WTC11 (cell line): ENCODE measurements around the gene ZDBF2.

ENCODE experiments used
- ESRRA ChIP-seq: sonication (generic); formaldehyde crosslinking; IDR thresholded peaks from 2 replicates; pipeline ENCODE4 v1.8.1; 2022; ENCODE audit warnings: mild to moderate bottlenecking, missing genetic modification reagents, borderline replicate concordance
- FOXJ3 ChIP-seq: sonication (generic); formaldehyde crosslinking; IDR thresholded peaks from 2 replicates; pipeline ENCODE4 v1.9.0; 2021; ENCODE audit warnings: missing genetic modification reagents, mild to moderate bottlenecking, borderline replicate concordance
- MXD4 ChIP-seq: fragments of 250-450 bp; sonication (Bioruptor Pico); IDR thresholded peaks from 2 replicates; pipeline ENCODE4 v1.8.0; 2021; ENCODE audit warnings: mild to moderate bottlenecking, moderate library complexity, borderline replicate concordance
- SOX15 ChIP-seq: fragments of 250-450 bp; sonication (Bioruptor Pico); IDR thresholded peaks from 2 replicates; pipeline ENCODE4 v1.9.0; 2021; ENCODE audit warnings: mild to moderate bottlenecking
- SP1 ChIP-seq: sonication (generic); formaldehyde crosslinking; conservative IDR thresholded peaks from 2 replicates; pipeline ENCODE4 v1.8.1; 2022; ENCODE audit warnings: missing genetic modification reagents
- TCF7 ChIP-seq: sonication (generic); formaldehyde crosslinking; IDR thresholded peaks from 2 replicates; pipeline ENCODE4 v1.8.0; 2022; ENCODE audit warnings: mild to moderate bottlenecking, low read depth, missing genetic modification reagents, moderate library complexity
- TEAD4 ChIP-seq: sonication (generic); formaldehyde crosslinking; IDR thresholded peaks from 2 replicates; pipeline ENCODE4 v1.8.0; 2022; ENCODE audit warnings: mild to moderate bottlenecking, missing genetic modification reagents
- TF ChIP-seq, protein P1 (sequence below): fragments of 200-600 bp; IDR thresholded peaks from 2 replicates; pipeline ENCODE4 v1.8.0; 2022; ENCODE audit warnings: antibody characterized with exemption
- TF ChIP-seq, protein P2 (sequence below): sonication (generic); formaldehyde crosslinking; IDR thresholded peaks from 2 replicates; pipeline ENCODE4 v1.8.0; 2022; ENCODE audit warnings: missing genetic modification reagents
- TF ChIP-seq, protein P3 (sequence below): sonication (generic); formaldehyde crosslinking; IDR thresholded peaks from 2 replicates; pipeline ENCODE4 v1.8.1; 2023; ENCODE audit warnings: mild to moderate bottlenecking, missing genetic modification reagents, borderline replicate concordance
- TF ChIP-seq, protein P4 (sequence below): sonication (generic); formaldehyde crosslinking; IDR thresholded peaks from 2 replicates; pipeline ENCODE4 v1.8.1; 2022; ENCODE audit warnings: low read depth, missing genetic modification reagents, borderline replicate concordance
- TF ChIP-seq, protein P5 (sequence below): sonication (generic); formaldehyde crosslinking; IDR thresholded peaks from 2 replicates; pipeline ENCODE4 v1.8.1; 2023; ENCODE audit warnings: mild to moderate bottlenecking, missing genetic modification reagents
- TF ChIP-seq, protein P6 (sequence below): sonication (generic); formaldehyde crosslinking; IDR thresholded peaks from 2 replicates; pipeline ENCODE4 v1.8.0; 2022; ENCODE audit warnings: mild to moderate bottlenecking, missing genetic modification reagents
- TF ChIP-seq, protein P7 (sequence below): sonication (generic); formaldehyde crosslinking; IDR thresholded peaks from 2 replicates; pipeline ENCODE4 v1.8.0; 2022; ENCODE audit warnings: mild to moderate bottlenecking, missing genetic modification reagents

DNA sequence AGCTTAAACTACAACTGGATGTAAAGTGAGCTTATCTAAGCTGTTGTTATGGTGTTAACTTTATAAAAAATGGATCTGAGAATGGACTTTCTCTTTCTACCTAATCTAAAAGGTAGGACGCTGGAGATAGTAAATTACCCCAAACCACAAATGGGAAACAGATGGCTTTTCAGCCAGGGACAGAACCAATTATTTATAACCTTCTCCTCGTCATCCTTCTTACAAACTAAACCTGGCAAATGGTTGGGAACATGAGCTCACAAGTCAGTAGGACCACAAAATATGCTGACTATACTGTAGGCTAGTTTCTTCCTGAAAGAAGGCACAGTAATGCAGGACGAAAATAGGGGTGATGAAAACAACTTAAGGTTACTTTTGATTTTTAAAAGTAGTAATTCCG, 32.7 kb upstream of the ZDBF2 start:
- TF ChIP-seq TCF7 (CRISPR knock-in tag) (no peak), ESRRA (CRISPR knock-in tag) (no peak), SP1 (CRISPR knock-in tag) (no peak), TEAD4 (CRISPR knock-in tag) (no peak), SOX15 (CRISPR knock-in tag) (no peak), MXD4 (CRISPR knock-in tag) (no peak), FOXJ3 (no peak)
- TF ChIP-seq, protein P1, sequence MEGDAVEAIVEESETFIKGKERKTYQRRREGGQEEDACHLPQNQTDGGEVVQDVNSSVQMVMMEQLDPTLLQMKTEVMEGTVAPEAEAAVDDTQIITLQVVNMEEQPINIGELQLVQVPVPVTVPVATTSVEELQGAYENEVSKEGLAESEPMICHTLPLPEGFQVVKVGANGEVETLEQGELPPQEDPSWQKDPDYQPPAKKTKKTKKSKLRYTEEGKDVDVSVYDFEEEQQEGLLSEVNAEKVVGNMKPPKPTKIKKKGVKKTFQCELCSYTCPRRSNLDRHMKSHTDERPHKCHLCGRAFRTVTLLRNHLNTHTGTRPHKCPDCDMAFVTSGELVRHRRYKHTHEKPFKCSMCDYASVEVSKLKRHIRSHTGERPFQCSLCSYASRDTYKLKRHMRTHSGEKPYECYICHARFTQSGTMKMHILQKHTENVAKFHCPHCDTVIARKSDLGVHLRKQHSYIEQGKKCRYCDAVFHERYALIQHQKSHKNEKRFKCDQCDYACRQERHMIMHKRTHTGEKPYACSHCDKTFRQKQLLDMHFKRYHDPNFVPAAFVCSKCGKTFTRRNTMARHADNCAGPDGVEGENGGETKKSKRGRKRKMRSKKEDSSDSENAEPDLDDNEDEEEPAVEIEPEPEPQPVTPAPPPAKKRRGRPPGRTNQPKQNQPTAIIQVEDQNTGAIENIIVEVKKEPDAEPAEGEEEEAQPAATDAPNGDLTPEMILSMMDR, result no peak
- TF ChIP-seq, protein P2, sequence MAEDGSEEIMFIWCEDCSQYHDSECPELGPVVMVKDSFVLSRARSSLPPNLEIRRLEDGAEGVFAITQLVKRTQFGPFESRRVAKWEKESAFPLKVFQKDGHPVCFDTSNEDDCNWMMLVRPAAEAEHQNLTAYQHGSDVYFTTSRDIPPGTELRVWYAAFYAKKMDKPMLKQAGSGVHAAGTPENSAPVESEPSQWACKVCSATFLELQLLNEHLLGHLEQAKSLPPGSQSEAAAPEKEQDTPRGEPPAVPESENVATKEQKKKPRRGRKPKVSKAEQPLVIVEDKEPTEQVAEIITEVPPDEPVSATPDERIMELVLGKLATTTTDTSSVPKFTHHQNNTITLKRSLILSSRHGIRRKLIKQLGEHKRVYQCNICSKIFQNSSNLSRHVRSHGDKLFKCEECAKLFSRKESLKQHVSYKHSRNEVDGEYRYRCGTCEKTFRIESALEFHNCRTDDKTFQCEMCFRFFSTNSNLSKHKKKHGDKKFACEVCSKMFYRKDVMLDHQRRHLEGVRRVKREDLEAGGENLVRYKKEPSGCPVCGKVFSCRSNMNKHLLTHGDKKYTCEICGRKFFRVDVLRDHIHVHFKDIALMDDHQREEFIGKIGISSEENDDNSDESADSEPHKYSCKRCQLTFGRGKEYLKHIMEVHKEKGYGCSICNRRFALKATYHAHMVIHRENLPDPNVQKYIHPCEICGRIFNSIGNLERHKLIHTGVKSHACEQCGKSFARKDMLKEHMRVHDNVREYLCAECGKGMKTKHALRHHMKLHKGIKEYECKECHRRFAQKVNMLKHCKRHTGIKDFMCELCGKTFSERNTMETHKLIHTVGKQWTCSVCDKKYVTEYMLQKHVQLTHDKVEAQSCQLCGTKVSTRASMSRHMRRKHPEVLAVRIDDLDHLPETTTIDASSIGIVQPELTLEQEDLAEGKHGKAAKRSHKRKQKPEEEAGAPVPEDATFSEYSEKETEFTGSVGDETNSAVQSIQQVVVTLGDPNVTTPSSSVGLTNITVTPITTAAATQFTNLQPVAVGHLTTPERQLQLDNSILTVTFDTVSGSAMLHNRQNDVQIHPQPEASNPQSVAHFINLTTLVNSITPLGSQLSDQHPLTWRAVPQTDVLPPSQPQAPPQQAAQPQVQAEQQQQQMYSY, result no peak
- TF ChIP-seq, protein P3, sequence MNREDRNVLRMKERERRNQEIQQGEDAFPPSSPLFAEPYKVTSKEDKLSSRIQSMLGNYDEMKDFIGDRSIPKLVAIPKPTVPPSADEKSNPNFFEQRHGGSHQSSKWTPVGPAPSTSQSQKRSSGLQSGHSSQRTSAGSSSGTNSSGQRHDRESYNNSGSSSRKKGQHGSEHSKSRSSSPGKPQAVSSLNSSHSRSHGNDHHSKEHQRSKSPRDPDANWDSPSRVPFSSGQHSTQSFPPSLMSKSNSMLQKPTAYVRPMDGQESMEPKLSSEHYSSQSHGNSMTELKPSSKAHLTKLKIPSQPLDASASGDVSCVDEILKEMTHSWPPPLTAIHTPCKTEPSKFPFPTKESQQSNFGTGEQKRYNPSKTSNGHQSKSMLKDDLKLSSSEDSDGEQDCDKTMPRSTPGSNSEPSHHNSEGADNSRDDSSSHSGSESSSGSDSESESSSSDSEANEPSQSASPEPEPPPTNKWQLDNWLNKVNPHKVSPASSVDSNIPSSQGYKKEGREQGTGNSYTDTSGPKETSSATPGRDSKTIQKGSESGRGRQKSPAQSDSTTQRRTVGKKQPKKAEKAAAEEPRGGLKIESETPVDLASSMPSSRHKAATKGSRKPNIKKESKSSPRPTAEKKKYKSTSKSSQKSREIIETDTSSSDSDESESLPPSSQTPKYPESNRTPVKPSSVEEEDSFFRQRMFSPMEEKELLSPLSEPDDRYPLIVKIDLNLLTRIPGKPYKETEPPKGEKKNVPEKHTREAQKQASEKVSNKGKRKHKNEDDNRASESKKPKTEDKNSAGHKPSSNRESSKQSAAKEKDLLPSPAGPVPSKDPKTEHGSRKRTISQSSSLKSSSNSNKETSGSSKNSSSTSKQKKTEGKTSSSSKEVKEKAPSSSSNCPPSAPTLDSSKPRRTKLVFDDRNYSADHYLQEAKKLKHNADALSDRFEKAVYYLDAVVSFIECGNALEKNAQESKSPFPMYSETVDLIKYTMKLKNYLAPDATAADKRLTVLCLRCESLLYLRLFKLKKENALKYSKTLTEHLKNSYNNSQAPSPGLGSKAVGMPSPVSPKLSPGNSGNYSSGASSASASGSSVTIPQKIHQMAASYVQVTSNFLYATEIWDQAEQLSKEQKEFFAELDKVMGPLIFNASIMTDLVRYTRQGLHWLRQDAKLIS, result no peak
- TF ChIP-seq, protein P4, sequence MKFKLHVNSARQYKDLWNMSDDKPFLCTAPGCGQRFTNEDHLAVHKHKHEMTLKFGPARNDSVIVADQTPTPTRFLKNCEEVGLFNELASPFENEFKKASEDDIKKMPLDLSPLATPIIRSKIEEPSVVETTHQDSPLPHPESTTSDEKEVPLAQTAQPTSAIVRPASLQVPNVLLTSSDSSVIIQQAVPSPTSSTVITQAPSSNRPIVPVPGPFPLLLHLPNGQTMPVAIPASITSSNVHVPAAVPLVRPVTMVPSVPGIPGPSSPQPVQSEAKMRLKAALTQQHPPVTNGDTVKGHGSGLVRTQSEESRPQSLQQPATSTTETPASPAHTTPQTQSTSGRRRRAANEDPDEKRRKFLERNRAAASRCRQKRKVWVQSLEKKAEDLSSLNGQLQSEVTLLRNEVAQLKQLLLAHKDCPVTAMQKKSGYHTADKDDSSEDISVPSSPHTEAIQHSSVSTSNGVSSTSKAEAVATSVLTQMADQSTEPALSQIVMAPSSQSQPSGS, result no peak
- TF ChIP-seq, protein P5, sequence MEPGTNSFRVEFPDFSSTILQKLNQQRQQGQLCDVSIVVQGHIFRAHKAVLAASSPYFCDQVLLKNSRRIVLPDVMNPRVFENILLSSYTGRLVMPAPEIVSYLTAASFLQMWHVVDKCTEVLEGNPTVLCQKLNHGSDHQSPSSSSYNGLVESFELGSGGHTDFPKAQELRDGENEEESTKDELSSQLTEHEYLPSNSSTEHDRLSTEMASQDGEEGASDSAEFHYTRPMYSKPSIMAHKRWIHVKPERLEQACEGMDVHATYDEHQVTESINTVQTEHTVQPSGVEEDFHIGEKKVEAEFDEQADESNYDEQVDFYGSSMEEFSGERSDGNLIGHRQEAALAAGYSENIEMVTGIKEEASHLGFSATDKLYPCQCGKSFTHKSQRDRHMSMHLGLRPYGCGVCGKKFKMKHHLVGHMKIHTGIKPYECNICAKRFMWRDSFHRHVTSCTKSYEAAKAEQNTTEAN (CRISPR knock-in tag), result no peak
- TF ChIP-seq, protein P6, sequence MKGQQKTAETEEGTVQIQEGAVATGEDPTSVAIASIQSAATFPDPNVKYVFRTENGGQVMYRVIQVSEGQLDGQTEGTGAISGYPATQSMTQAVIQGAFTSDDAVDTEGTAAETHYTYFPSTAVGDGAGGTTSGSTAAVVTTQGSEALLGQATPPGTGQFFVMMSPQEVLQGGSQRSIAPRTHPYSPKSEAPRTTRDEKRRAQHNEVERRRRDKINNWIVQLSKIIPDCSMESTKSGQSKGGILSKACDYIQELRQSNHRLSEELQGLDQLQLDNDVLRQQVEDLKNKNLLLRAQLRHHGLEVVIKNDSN (CRISPR knock-in tag), result no peak
- TF ChIP-seq, protein P7, sequence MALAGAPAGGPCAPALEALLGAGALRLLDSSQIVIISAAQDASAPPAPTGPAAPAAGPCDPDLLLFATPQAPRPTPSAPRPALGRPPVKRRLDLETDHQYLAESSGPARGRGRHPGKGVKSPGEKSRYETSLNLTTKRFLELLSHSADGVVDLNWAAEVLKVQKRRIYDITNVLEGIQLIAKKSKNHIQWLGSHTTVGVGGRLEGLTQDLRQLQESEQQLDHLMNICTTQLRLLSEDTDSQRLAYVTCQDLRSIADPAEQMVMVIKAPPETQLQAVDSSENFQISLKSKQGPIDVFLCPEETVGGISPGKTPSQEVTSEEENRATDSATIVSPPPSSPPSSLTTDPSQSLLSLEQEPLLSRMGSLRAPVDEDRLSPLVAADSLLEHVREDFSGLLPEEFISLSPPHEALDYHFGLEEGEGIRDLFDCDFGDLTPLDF, result no peak
